Stimulated activated CD4-positive, alpha-beta T cell treated with anti-CD3 and anti-CD28 coated beads, TNF-alpha, amount 100 ng/mL, for 4 hours (primary cell): ENCODE results near the gene CASQ2.

Experiments
- DNase-seq, 3 experiments: peaks; one replicate each; pipeline ENCODE4 v3.0.0-alpha.2; 2020; ENCODE audit warnings: low read depth in 3 of 3

Gene CASQ2

GRCh38 chr1:115697619-115698018 is 70.9 kb downstream of the CASQ2 start:
- no peak for DNase-seq

- DNase-seq: no peak
Observed at GRCh38 chr1:115694805-115695204, 73.7 kb downstream of the CASQ2 start.

GRCh38 chr1:115692224-115692623 is 76.3 kb downstream of the CASQ2 start:
- DNase-seq: no peak

GRCh38 chr1:115690972-115691371 is 77.5 kb downstream of the CASQ2 start:
- no peak for DNase-seq

- DNase-seq: no peak
Observed at GRCh38 chr1:115687744-115688143, 80.8 kb downstream of the CASQ2 start.

- no peak for DNase-seq
Observed at GRCh38 chr1:115685029-115685705, 83.3 kb downstream of the CASQ2 start.

GRCh38 chr1:115682792-115683191 is 85.7 kb downstream of the CASQ2 start:
- DNase-seq: no peak

- DNase-seq: no peak
Observed at GRCh38 chr1:115680730-115681111, 87.8 kb downstream of the CASQ2 start.

GRCh38 chr1:115679141-115679611 is 89.3 kb downstream of the CASQ2 start:
- no peak for DNase-seq

GRCh38 chr1:115678141-115678540 is 90.4 kb downstream of the CASQ2 start:
- DNase-seq: no peak

- no peak for DNase-seq
Observed at GRCh38 chr1:115677565-115677964, 90.9 kb downstream of the CASQ2 start.

- no peak for DNase-seq
Observed at GRCh38 chr1:115677182-115677555, 91.3 kb downstream of the CASQ2 start.

- no peak for DNase-seq
Observed at GRCh38 chr1:115676498-115677181, 91.9 kb downstream of the CASQ2 start.

- no peak for DNase-seq
Observed at GRCh38 chr1:115672224-115673009, 96.1 kb downstream of the CASQ2 start.

- no peak for DNase-seq
Observed at GRCh38 chr1:115671176-115671934, 97.2 kb downstream of the CASQ2 start.

- DNase-seq: no peak
Observed at GRCh38 chr1:115670476-115671175, 97.9 kb downstream of the CASQ2 start.

- DNase-seq: no peak
Observed at GRCh38 chr1:115669886-115670285, 98.6 kb downstream of the CASQ2 start.

GRCh38 chr1:115669002-115669673 is 99.4 kb downstream of the CASQ2 start:
- no peak for DNase-seq

- DNase-seq: no peak
Observed at GRCh38 chr1:115668579-115668978, 99.9 kb downstream of the CASQ2 start.

- no peak for DNase-seq
Observed at GRCh38 chr1:115666702-115667101, 101.8 kb downstream of the CASQ2 start.

- DNase-seq: no peak
Observed at GRCh38 chr1:115666206-115666605, 102.3 kb downstream of the CASQ2 start.
